ENCODE measurements around the gene GMNC.

Gene GMNC

DNA sequence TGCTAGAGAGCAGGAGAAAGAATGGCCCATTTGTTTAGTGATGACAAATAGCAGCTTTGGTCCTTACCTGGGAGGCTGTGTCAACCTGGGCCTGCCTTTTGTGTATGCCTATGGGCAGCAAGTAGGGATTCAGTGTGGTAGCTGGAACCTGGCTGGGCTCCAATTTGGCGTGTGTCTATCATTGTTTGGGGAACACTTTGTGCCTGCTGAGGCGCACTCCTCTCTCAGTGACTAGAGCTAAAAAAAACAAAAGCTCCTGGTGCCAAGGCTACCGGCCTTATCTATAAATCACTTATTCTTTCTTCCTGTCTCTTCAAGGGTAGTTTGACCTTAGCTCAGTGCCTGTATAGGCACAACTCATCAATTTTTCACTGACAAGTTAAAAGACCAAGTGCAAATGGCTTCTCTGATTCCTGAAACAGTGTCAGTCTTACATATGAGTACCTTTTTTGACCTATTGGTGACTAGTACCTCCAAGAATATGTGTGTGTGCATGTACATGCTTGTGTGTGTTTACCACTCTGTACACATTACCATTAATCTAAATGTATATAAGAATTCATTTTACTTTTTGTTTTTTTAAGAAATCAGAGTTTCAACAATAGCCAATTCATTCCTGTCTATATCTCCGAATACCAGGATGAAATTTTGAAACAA, 54.6 kb downstream of the GMNC start:
- H3K79me2 ChIP-seq (ENCODE audit: insufficient read depth, low read depth): no peaks in the 10 kb centered on the region
- no peaks in the 10 kb centered on the region for H4K20me1 ChIP-seq (ENCODE audit: insufficient read depth)
- no peak overlapping the region for H3K9ac ChIP-seq
- TF ChIP-seq, protein P1, sequence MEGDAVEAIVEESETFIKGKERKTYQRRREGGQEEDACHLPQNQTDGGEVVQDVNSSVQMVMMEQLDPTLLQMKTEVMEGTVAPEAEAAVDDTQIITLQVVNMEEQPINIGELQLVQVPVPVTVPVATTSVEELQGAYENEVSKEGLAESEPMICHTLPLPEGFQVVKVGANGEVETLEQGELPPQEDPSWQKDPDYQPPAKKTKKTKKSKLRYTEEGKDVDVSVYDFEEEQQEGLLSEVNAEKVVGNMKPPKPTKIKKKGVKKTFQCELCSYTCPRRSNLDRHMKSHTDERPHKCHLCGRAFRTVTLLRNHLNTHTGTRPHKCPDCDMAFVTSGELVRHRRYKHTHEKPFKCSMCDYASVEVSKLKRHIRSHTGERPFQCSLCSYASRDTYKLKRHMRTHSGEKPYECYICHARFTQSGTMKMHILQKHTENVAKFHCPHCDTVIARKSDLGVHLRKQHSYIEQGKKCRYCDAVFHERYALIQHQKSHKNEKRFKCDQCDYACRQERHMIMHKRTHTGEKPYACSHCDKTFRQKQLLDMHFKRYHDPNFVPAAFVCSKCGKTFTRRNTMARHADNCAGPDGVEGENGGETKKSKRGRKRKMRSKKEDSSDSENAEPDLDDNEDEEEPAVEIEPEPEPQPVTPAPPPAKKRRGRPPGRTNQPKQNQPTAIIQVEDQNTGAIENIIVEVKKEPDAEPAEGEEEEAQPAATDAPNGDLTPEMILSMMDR (conservative IDR thresholded peaks at IDR 0.05; ENCODE audit: low read depth, low read length): no peak
- no peak overlapping the region for H3K4me3 ChIP-seq (IDR thresholded peaks at IDR 0.05; ENCODE audit: insufficient read depth, low read depth, low read length)
- no peak overlapping the region for H3K27ac ChIP-seq
- H2AFZ ChIP-seq (ENCODE audit: low read depth): no peak overlapping the region
- no peaks in the 10 kb centered on the region for H3K27me3 ChIP-seq (ENCODE audit: insufficient read depth, low read depth)
- no peaks in the 10 kb centered on the region for H3K4me1 ChIP-seq (ENCODE audit: low read depth, poor library complexity, severe bottlenecking)
- H3K36me3 ChIP-seq (ENCODE audit: insufficient read depth): no peaks in the 10 kb centered on the region
- no peak overlapping the region for H3K4me2 ChIP-seq
